ENCODE measurements around the gene ABHD12B. TPM values are rescaled to one million over a fixed set of nuclear protein-coding genes. Genes with fewer than 3 reads are reported as not detected.
A peak's percentile ranks its signal among the peaks of the same experiment; 100 is the strongest.
"Not testable (repeated sequence)": the region's sequence is repeated elsewhere in the genome, so short reads cannot be mapped to it uniquely, and the experiment has no call there.

The ABHD12B gene
- total RNA-seq, 2 donors from 2014 or later = 0.80 to 55.0 TPM

DNA sequence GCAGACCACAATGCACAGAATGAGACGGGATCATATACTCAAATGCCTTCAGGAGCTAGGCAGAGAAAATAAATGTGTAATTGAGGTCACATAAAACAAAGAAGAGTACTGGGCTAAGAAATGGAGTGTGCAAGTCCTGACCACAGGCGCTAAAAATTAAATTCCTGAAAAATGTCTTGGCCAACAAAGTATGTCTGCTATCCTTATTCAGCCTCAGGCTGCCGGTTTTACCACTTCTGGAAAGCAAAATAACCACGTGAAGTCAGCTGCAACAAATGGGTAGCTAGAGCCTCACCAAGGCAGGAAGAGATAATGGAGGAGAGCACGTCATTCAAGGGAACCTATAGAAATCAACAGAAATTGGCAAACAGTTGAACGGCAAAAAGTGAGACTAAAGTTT is 69.3 kb downstream of the ABHD12B start:
- H3K9ac ChIP-seq (ENCODE audit: extremely low read depth, low read length, poor library complexity, severe bottlenecking) = no peak overlapping the region
- peaks cover 2% of the 10 kb centered on the region for H3K27me3 Mint-ChIP-seq (ENCODE audit: insufficient read depth)
- H3K27me3 ChIP-seq (ENCODE audit: control insufficient read depth, insufficient read depth, low read length, poor library complexity, severe bottlenecking) = peaks cover 7% of the 10 kb centered on the region
- no peaks in the 10 kb centered on the region for H3K9me3 Mint-ChIP-seq
- WGBS, 2 experiments (ENCODE audit: insufficient coverage in 1 of 2, insufficient read length in 1 of 2) = 83 to 87% methylated on average over 6 of the region's 6 CpGs
- no peaks in the 10 kb centered on the region for H3K36me3 ChIP-seq (ENCODE audit: control insufficient read depth, insufficient read depth, low read length)
- peaks cover 6% of the 10 kb centered on the region for H3K36me3 Mint-ChIP-seq (ENCODE audit: low read depth)
- no peak for DNase-seq
- no peaks in the 10 kb centered on the region for H3K4me1 ChIP-seq (ENCODE audit: control insufficient read depth, insufficient read depth, low read length)
- no peak overlapping the region for H3K27ac Mint-ChIP-seq
- H3K27ac ChIP-seq (ENCODE audit: low read depth, low read length) = no peak overlapping the region
- H3K4me3 ChIP-seq (ENCODE audit: low read length) = no peak overlapping the region
- H3K9me3 ChIP-seq (ENCODE audit: control insufficient read depth, low read length) = no peaks in the 10 kb centered on the region
- TF ChIP-seq, protein P1, sequence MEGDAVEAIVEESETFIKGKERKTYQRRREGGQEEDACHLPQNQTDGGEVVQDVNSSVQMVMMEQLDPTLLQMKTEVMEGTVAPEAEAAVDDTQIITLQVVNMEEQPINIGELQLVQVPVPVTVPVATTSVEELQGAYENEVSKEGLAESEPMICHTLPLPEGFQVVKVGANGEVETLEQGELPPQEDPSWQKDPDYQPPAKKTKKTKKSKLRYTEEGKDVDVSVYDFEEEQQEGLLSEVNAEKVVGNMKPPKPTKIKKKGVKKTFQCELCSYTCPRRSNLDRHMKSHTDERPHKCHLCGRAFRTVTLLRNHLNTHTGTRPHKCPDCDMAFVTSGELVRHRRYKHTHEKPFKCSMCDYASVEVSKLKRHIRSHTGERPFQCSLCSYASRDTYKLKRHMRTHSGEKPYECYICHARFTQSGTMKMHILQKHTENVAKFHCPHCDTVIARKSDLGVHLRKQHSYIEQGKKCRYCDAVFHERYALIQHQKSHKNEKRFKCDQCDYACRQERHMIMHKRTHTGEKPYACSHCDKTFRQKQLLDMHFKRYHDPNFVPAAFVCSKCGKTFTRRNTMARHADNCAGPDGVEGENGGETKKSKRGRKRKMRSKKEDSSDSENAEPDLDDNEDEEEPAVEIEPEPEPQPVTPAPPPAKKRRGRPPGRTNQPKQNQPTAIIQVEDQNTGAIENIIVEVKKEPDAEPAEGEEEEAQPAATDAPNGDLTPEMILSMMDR (conservative IDR thresholded peaks at IDR 0.05) = no peak
- no peak overlapping the region for H3K4me3 Mint-ChIP-seq
- peaks cover 4% of the 10 kb centered on the region for H3K4me1 Mint-ChIP-seq

DNA sequence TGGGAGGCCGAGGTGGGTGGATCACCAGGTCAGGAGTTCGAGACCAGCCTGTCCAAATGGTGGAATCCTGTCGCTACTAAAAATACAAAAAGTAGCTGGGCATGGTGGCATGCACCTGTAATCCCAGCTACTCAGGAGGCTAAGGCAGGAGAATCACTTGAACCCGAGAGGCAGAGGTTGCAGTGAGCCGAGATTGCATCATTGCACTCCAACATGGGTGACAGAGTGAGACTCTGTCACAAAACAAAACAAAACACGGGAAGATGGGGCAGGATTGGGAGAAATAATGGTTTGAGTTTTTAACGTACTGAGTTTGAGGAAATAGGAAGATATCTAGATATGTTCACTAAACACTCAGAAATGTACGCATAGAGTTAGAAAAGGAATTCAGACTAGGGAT is 69.8 kb downstream of the ABHD12B start:
- H3K27me3 ChIP-seq (ENCODE audit: control insufficient read depth, insufficient read depth, low read length, poor library complexity, severe bottlenecking); H3K4me1 ChIP-seq (ENCODE audit: control insufficient read depth, insufficient read depth, low read length); H3K27ac ChIP-seq (ENCODE audit: low read depth, low read length); H3K4me3 ChIP-seq (ENCODE audit: low read length); H3K9me3 Mint-ChIP-seq; H3K9me3 ChIP-seq (ENCODE audit: control insufficient read depth, low read length); H3K36me3 ChIP-seq (ENCODE audit: control insufficient read depth, insufficient read depth, low read length); H3K9ac ChIP-seq (ENCODE audit: extremely low read depth, low read length, poor library complexity, severe bottlenecking); DNase-seq; H3K4me3 Mint-ChIP-seq; H3K27me3 Mint-ChIP-seq (ENCODE audit: insufficient read depth); H3K36me3 Mint-ChIP-seq (ENCODE audit: low read depth); H3K27ac Mint-ChIP-seq; H3K4me1 Mint-ChIP-seq: not testable (repeated sequence)
- 91 to 95% methylated on average over 8 of the region's 8 CpGs for WGBS, 2 experiments (ENCODE audit: insufficient coverage in 1 of 2, insufficient read length in 1 of 2)

DNA sequence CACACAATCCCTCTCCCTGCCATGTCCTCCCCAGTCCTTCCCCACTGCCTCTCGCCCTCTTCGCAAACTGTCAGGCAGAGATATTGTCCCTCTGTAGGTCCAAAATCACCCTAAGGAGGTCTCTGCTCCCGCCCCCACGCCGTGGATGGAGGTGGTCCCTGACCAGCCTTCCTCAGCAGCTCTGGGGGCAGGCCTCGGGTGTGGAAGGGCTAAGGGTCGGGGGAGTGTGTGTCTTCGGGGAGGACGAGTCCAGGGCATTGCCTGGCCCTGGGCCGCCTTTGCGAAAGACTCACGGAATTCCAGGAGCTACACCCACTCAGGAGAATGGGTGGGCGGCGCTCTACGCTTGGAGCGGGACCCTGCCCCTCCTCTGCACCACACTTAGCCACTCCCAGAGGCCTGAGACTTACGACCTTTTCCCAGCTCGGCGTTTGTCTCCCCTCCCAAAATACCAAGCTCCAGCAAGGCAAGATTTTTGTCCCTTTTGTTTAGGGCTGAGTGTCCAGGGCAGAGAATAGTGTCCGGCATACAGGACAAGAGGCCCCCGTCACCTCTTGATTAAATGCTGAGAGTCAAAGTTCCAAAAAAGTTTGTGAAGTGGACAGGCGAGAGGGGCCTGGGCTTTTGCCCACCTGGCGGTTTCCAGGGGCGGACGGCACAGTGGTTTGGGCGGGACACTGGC is 71.5 kb downstream of the ABHD12B start:
- H3K4me1 ChIP-seq (ENCODE audit: control insufficient read depth, insufficient read depth, low read length) = no peaks in the 10 kb centered on the region
- WGBS, 2 experiments (ENCODE audit: insufficient coverage in 1 of 2, insufficient read length in 1 of 2) = 2 to 6% methylated on average over 10 to 26 of the region's 26 CpGs
- peaks cover 7% of the 10 kb centered on the region for H3K27me3 ChIP-seq (ENCODE audit: control insufficient read depth, insufficient read depth, low read length, poor library complexity, severe bottlenecking)
- Mint-ChIP-seq H3K27me3 (ENCODE audit: insufficient read depth) (peaks cover 5% of the 10 kb centered on the region), H3K9me3 (peaks cover 3% of the 10 kb centered on the region), H3K36me3 (ENCODE audit: low read depth) (peaks cover 6% of the 10 kb centered on the region), H3K27ac (peak overlapping the region; percentile 86), H3K4me1 (peaks cover 3% of the 10 kb centered on the region), H3K4me3 (peak overlapping the region; percentile 80)
- no peaks in the 10 kb centered on the region for H3K9me3 ChIP-seq (ENCODE audit: control insufficient read depth, low read length)
- peak; percentile 85 for DNase-seq
- TF ChIP-seq, protein P1 (conservative IDR thresholded peaks at IDR 0.05) = no peak
- H3K36me3 ChIP-seq (ENCODE audit: control insufficient read depth, insufficient read depth, low read length) = no peaks in the 10 kb centered on the region
- H3K4me3 ChIP-seq (ENCODE audit: low read length) = peak overlapping the region; percentile 90
- H3K9ac ChIP-seq (ENCODE audit: extremely low read depth, low read length, poor library complexity, severe bottlenecking) = peak overlapping the region; percentile 55
- H3K27ac ChIP-seq (ENCODE audit: low read depth, low read length) = no peak overlapping the region

All from endodermal cell (in vitro differentiated cells).